ENCODE data around the gene ZNF280B. TPM values are rescaled to one million over a fixed set of nuclear protein-coding genes. Genes with fewer than 3 reads are reported as not detected.
"Not testable (repeated sequence)": the region's sequence is repeated elsewhere in the genome, so short reads cannot be mapped to it uniquely, and the experiment has no call there.

The ZNF280B gene
- total and polyA plus RNA-seq, 2 of the 13 experiments (the other 11 are each of a cell fraction or from before 2014, with no cell fraction given), result 3.7 to 3.9 TPM

GRCh38 chr22:22474733-22475132 is 33.8 kb downstream of the ZNF280B start (continued):
- TF ChIP-seq ZBTB39 (CRISPR knock-in tag; IDR thresholded peaks at IDR 0.05), result no peak

GRCh38 chr22:22471104-22471503 is 37.4 kb downstream of the ZNF280B start:
- H3K27me3 ChIP-seq (ENCODE audit: control insufficient read depth in 1 of 2, insufficient read depth in 2 of 2, low read length in 2 of 2); POLR2A ChIA-PET; H3K27ac ChIP-seq (ENCODE audit: extremely low read length, insufficient read depth, low read length); H3K9ac ChIP-seq (ENCODE audit: insufficient read depth, low read depth, low read length); ATAC-seq; H3K4me3 ChIP-seq (replicated peaks in 1 of 3; ENCODE audit: insufficient read depth in 1 of 3, low read depth in 2 of 3, low read length in 3 of 3); intact Hi-C loops (cut with micrococcal nuclease; ENCODE audit: unreplicated experiment); FAIRE-seq; H4K20me1 ChIP-seq (ENCODE audit: insufficient read depth, low read length); in situ Hi-C loops (cut with HindIII; ENCODE audit: extremely low pct_ligation_motif_present, low pct_unique_long_range_greater_than_20kb); H3K79me2 ChIP-seq (ENCODE audit: insufficient read depth, low read length); H3K4me1 ChIP-seq (ENCODE audit: insufficient read depth, low read length); H3K4me2 ChIP-seq (ENCODE audit: low read depth, low read length); H3K9me3 ChIP-seq (ENCODE audit: low read length); DNase-seq (ENCODE audit: low spot score); CTCF ChIA-PET (ENCODE audit: low intra/inter-chr PET ratio, low total read pairs); H3K36me3 ChIP-seq (replicated peaks in 1 of 2; ENCODE audit: control insufficient read depth in 1 of 2, insufficient read depth in 2 of 2, low read length in 2 of 2); BruUV-seq (replicated peaks); H2AFZ ChIP-seq (ENCODE audit: low read length): not testable (repeated sequence)
- WGBS (ENCODE audit: low lambda C conversion rate), result 68% methylated on average over 5 of the region's 5 CpGs

GRCh38 chr22:22469527-22469926 is 39.0 kb downstream of the ZNF280B start:
- H3K4me1 ChIP-seq (ENCODE audit: insufficient read depth, low read length), result peaks cover 3% of the 10 kb centered on the region
- 3% methylated on average over 2 of the region's 2 CpGs for WGBS (ENCODE audit: low lambda C conversion rate)
- ATAC-seq, result no peak
- CTCF ChIA-PET (ENCODE audit: low intra/inter-chr PET ratio, low total read pairs), result no interaction called here
- no peak overlapping the region for H3K27ac ChIP-seq (ENCODE audit: extremely low read length, insufficient read depth, low read length)
- no peak for FAIRE-seq
- no peak overlapping the region for H2AFZ ChIP-seq (ENCODE audit: low read length)
- DNase-seq (ENCODE audit: low spot score), result no peak
- no peaks in the 10 kb centered on the region for H3K36me3 ChIP-seq (replicated peaks in 1 of 2; ENCODE audit: control insufficient read depth in 1 of 2, insufficient read depth in 2 of 2, low read length in 2 of 2)
- H3K79me2 ChIP-seq (ENCODE audit: insufficient read depth, low read length), result no peaks in the 10 kb centered on the region
- BruUV-seq (replicated peaks), result no TSS peak
- H3K9me3 ChIP-seq (ENCODE audit: low read length), result peaks cover 4% of the 10 kb centered on the region; the same call in 1 of the 2 replicates
- H3K4me2 ChIP-seq (ENCODE audit: low read depth, low read length), result no peak overlapping the region
- no peak overlapping the region for H3K9ac ChIP-seq (ENCODE audit: insufficient read depth, low read depth, low read length)
- intact Hi-C loops (cut with micrococcal nuclease; ENCODE audit: unreplicated experiment), result loop anchor here (10.0 kb wide), 1 partner anchor 115 kb away; no protein-coding TSS in a partner anchor
- no peaks in the 10 kb centered on the region for H4K20me1 ChIP-seq (ENCODE audit: insufficient read depth, low read length)
- in situ Hi-C loops (cut with HindIII; ENCODE audit: extremely low pct_ligation_motif_present, low pct_unique_long_range_greater_than_20kb), result no loop called here
- H3K4me3 ChIP-seq (replicated peaks in 1 of 3; ENCODE audit: insufficient read depth in 1 of 3, low read depth in 2 of 3, low read length in 3 of 3), result no peak overlapping the region
- POLR2A ChIA-PET, result no interaction called here
- H3K27me3 ChIP-seq (ENCODE audit: control insufficient read depth in 1 of 2, insufficient read depth in 2 of 2, low read length in 2 of 2), result peaks cover 0 to 4% of the 10 kb centered on the region in 2 experiments; a peak in 1 of 5 replicates
- TF ChIP-seq ZNF230 (CRISPR knock-in tag; IDR thresholded peaks at IDR 0.05) (no peak), JUNB (CRISPR knock-in tag; IDR thresholded peaks at IDR 0.05; ENCODE audit: borderline replicate concordance) (no peak), ZZZ3 (CRISPR knock-in tag; IDR thresholded peaks at IDR 0.05; ENCODE audit: borderline replicate concordance) (no peak), CHCHD3 (CRISPR knock-in tag; IDR thresholded peaks at IDR 0.05) (no peak), ZNF430 (CRISPR knock-in tag; IDR thresholded peaks at IDR 0.05) (no peak), GMEB2 (CRISPR knock-in tag; IDR thresholded peaks at IDR 0.05; ENCODE audit: low read depth) (no peak), RARA (CRISPR knock-in tag; IDR thresholded peaks at IDR 0.05) (no peak), HNRNPH1 (optimal IDR thresholded peaks at IDR 0.05; ENCODE audit: low read depth, low read length) (no peak), ZFP62 (CRISPR knock-in tag; IDR thresholded peaks at IDR 0.05) (no peak), MTA3 (CRISPR knock-in tag; IDR thresholded peaks at IDR 0.05) (no peak), ZNF629 (CRISPR knock-in tag; conservative IDR thresholded peaks at IDR 0.05) (no peak)

Measured in HepG2 (cell line).